GM18868 (cell line): ENCODE data around the gene CEPT1.

Experiments
- ATAC-seq: cut with Tn5 transposase; IDR thresholded peaks from one replicate; pipeline ENCODE4 v1.9.1; 2021; ENCODE audit warnings: mild to moderate bottlenecking, moderate library complexity; ENCODE audit not compliant: unreplicated experiment

CEPT1 gene

GRCh38 chr1:111192074-111192473 is 52.1 kb downstream of the CEPT1 start:
- no peak for ATAC-seq

GRCh38 chr1:111192658-111193519 is 52.9 kb downstream of the CEPT1 start:
- peak; percentile 50 for ATAC-seq

GRCh38 chr1:111193712-111194480 is 53.9 kb downstream of the CEPT1 start:
- no peak for ATAC-seq

- no peak for ATAC-seq
These were observed 55.1 kb downstream of the CEPT1 start for GRCh38 chr1:111195002-111195684.

- no peak for ATAC-seq
These were observed 56.2 kb downstream of the CEPT1 start for GRCh38 chr1:111196213-111196612.

GRCh38 chr1:111197598-111198284 is 57.7 kb downstream of the CEPT1 start:
- no peak for ATAC-seq

GRCh38 chr1:111198836-111199235 is 58.8 kb downstream of the CEPT1 start:
- ATAC-seq: no peak

- no peak for ATAC-seq
These were observed 59.3 kb downstream of the CEPT1 start for GRCh38 chr1:111199329-111199728.

GRCh38 chr1:111199881-111200801 is 60.1 kb downstream of the CEPT1 start, which contains the start of gene DENND2D:
Gene DENND2D, minus strand, starts transcription at chr1:111200646. Its CDS starts 187 bp downstream, at chr1:111200459.
- no peak for ATAC-seq

GRCh38 chr1:111200802-111201161 is 60.8 kb downstream of the CEPT1 start:
- ATAC-seq: no peak

- ATAC-seq: no peak
These were observed 61.5 kb downstream of the CEPT1 start for GRCh38 chr1:111201275-111202090.

GRCh38 chr1:111202366-111202706 is 62.3 kb downstream of the CEPT1 start:
- ATAC-seq: no peak

GRCh38 chr1:111202707-111203623 is 62.9 kb downstream of the CEPT1 start:
- ATAC-seq: no peak

GRCh38 chr1:111203681-111204200 is 63.7 kb downstream of the CEPT1 start:
- peak; percentile 54 for ATAC-seq

GRCh38 chr1:111204201-111204982 is 64.4 kb downstream of the CEPT1 start:
- ATAC-seq: peak; percentile 72

GRCh38 chr1:111204983-111205713 is 65.1 kb downstream of the CEPT1 start:
- ATAC-seq: no peak
